Measurements from ENCODE around the gene CTH.

- TF ChIP-seq EZH2 (IDR thresholded peaks at IDR 0.05; ENCODE audit: borderline replicate concordance, low read depth, low read length, severe bottlenecking) (no peak), CTCF (IDR thresholded peaks at IDR 0.05; ENCODE audit: borderline replicate concordance, extremely low read depth, low read length, poor library complexity, severe bottlenecking) (no peak)
Measured at GRCh38 chr1:70410604-70411359, at the start of gene CTH.

All from DND-41 (cell line).